HEK293 (cell line): Measurements from ENCODE around the gene TMEM220.

ENCODE experiments used
- CTCF ChIA-PET: fragments of 350-600 bp; formaldehyde crosslinking; extraction: SDS; loops from one replicate; lab custom pipeline; 2021; ENCODE audit warnings: antibody characterized with exemption; lab: Yijun Ruan, JAX
- POLR2A ChIA-PET: fragments of 300-600 bp; formaldehyde crosslinking; extraction: SDS; loops from one replicate; lab custom pipeline; 2020; ENCODE audit warnings: antibody characterized with exemption, inconsistent platforms; lab: Yijun Ruan, JAX
- H3K27ac ChIP-seq: fragments of 200-500 bp; sonication (Bioruptor generic); 2 replicates; pipeline ENCODE4 v1.5.1; 2014; ENCODE audit warnings: low read depth, low read length, control low read depth, inconsistent platforms; ENCODE audit errors: extremely low read depth
- H3K36me3 ChIP-seq, 2 experiments: fragments of 200-500 bp in 1 of 2; sonication (Bioruptor generic) in 1 of 2; 1 replicate in 1 of 2; 2 replicates in 1 of 2; pipeline ENCODE4 v1.5.1; 2014 to 2017; ENCODE audit warnings: inconsistent platforms in 2 of 2, low read length in 2 of 2; ENCODE audit not compliant: control insufficient read depth in 2 of 2, insufficient read depth in 1 of 2
- H3K4me1 ChIP-seq: fragments of 200-500 bp; sonication (Bioruptor generic); 2 replicates; pipeline ENCODE4 v1.5.1; 2014; ENCODE audit warnings: mild to moderate bottlenecking, low read length, inconsistent platforms; ENCODE audit not compliant: control insufficient read depth, insufficient read depth
- H3K4me3 ChIP-seq: 2 replicates; pipeline ENCODE4 v1.5.1; 2011; ENCODE audit warnings: low read depth, mild to moderate bottlenecking, control low read depth, low read length, moderate library complexity
- H3K9me3 ChIP-seq: fragments of 200-500 bp; sonication (Bioruptor generic); 2 replicates; pipeline ENCODE4 v1.5.1; 2014; ENCODE audit warnings: low read depth, low read length, inconsistent platforms; ENCODE audit not compliant: control insufficient read depth, insufficient read depth
- BCL11B ChIP-seq: fragments of 450-650 bp; formaldehyde crosslinking; IDR thresholded peaks from 2 replicates; pipeline ENCODE4 v1.5.1; 2016; ENCODE audit warnings: low read depth, missing biosample characterization, missing genetic modification characterization
- KLF7 ChIP-seq: fragments of 450-650 bp; formaldehyde crosslinking; IDR thresholded peaks from 2 replicates; pipeline ENCODE4 v1.5.1; 2016; ENCODE audit warnings: missing biosample characterization, missing genetic modification characterization, borderline replicate concordance
- MYNN ChIP-seq: fragments of 450-650 bp; formaldehyde crosslinking; IDR thresholded peaks from 2 replicates; pipeline ENCODE4 v1.5.1; 2016; ENCODE audit warnings: missing biosample characterization, missing genetic modification characterization, borderline replicate concordance
- PRDM1 ChIP-seq: fragments of 450-650 bp; formaldehyde crosslinking; IDR thresholded peaks from 2 replicates; pipeline ENCODE4; 2016; ENCODE audit warnings: missing biosample characterization, missing genetic modification characterization
- WT1 ChIP-seq: fragments of 450-650 bp; formaldehyde crosslinking; IDR thresholded peaks from 2 replicates; pipeline ENCODE4 v1.5.1; 2016; ENCODE audit warnings: missing biosample characterization, missing genetic modification characterization
- ZFP41 ChIP-seq: fragments of 450-650 bp; formaldehyde crosslinking; IDR thresholded peaks from 2 replicates; pipeline ENCODE4 v1.5.1; 2016; ENCODE audit warnings: missing biosample characterization, missing genetic modification characterization, borderline replicate concordance
- ZNF121 ChIP-seq: fragments of 450-650 bp; formaldehyde crosslinking; IDR thresholded peaks from 2 replicates; pipeline ENCODE4 v1.5.1; 2016; ENCODE audit warnings: missing biosample characterization, missing genetic modification characterization
- ZNF169 ChIP-seq: fragments of 450-650 bp; formaldehyde crosslinking; IDR thresholded peaks from 2 replicates; pipeline ENCODE4 v1.5.1; 2016; ENCODE audit warnings: missing biosample characterization, missing genetic modification characterization
- ZNF366 ChIP-seq: fragments of 450-650 bp; formaldehyde crosslinking; conservative IDR thresholded peaks from 2 replicates; pipeline ENCODE4 v1.5.1; 2016; ENCODE audit warnings: missing biosample characterization, missing genetic modification characterization
- ZNF596 ChIP-seq: fragments of 450-650 bp; IDR thresholded peaks from 2 replicates; pipeline ENCODE4 v1.5.0; 2018; ENCODE audit warnings: missing biosample characterization, mild to moderate bottlenecking, missing genetic modification characterization, moderate library complexity
- ZNF785 ChIP-seq: fragments of 450-650 bp; formaldehyde crosslinking; IDR thresholded peaks from 2 replicates; pipeline ENCODE4 v1.5.1; 2016; ENCODE audit warnings: missing biosample characterization, missing genetic modification characterization
- TF ChIP-seq, protein P1 (sequence below): fragments of 450-650 bp; formaldehyde crosslinking; IDR thresholded peaks from 2 replicates; pipeline ENCODE4 v1.5.1; 2017; ENCODE audit warnings: missing biosample characterization, missing genetic modification characterization
- TF ChIP-seq, protein P2 (sequence below): fragments of 450-650 bp; formaldehyde crosslinking; IDR thresholded peaks from 2 replicates; pipeline ENCODE4 v1.5.1; 2017; ENCODE audit warnings: missing biosample characterization, missing genetic modification characterization

The TMEM220 gene

DNA sequence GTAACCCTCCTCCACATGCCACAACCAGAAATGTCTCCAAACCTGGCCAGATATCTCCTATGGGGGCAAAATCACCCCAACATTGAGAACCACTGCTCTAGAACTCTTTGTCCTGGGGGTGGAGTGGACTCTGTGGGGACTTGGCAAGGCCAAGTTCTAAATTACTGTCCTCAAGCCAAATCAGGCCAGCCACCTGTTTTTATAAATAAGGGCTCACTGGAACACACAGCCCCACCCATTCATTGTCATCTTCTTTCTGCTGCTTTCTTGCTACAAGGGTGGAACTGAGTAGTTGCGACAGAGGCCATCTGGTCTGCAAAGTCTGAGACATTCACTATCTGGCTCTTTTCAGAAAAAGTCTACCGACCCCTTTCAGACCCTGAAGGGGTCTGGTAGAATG lies 26.8 kb upstream of the TMEM220 start:
- POLR2A ChIA-PET = no interaction called here

DNA sequence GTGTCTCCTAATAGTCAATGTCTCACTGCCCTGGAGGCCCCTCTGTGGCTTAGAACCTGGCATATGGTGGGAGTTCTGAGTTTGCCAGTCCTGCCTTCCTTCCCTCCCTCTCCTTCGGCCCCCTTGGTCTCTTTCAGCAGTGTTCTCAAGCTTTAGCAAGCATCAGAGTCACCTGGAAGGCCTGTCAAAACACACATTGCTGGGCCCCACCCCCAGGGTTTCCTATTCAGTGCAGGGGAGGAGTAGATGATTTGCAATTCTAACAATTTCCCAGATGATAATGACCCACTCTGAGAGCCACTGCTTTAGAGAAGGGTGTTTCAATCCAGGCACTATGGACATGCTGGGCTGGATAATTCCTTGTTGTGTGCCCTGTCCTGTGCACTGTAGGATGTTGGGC lies 26.4 kb upstream of the TMEM220 start:
- Histone ChIP-seq H3K27ac (no peak overlapping the region), H3K9me3 (no peaks in the 10 kb centered on the region), H3K4me1 (no peaks in the 10 kb centered on the region), H3K4me3 (no peak overlapping the region), H3K36me3 (no peaks in the 10 kb centered on the region)
- CTCF ChIA-PET = no interaction called here
- POLR2A ChIA-PET = no interaction called here
- TF ChIP-seq MYNN (tag by site-specific recombination) (no peak), WT1 (tag by site-specific recombination) (no peak)

More for the DNA sequence above, 26.8 kb upstream of the TMEM220 start:
- TF ChIP-seq ZFP41 (tag by site-specific recombination) (no peak), ZNF785 (tag by site-specific recombination) (no peak)
- TF ChIP-seq, protein P1, sequence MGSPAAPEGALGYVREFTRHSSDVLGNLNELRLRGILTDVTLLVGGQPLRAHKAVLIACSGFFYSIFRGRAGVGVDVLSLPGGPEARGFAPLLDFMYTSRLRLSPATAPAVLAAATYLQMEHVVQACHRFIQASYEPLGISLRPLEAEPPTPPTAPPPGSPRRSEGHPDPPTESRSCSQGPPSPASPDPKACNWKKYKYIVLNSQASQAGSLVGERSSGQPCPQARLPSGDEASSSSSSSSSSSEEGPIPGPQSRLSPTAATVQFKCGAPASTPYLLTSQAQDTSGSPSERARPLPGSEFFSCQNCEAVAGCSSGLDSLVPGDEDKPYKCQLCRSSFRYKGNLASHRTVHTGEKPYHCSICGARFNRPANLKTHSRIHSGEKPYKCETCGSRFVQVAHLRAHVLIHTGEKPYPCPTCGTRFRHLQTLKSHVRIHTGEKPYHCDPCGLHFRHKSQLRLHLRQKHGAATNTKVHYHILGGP = no peak
- CTCF ChIA-PET = interaction anchor here (1.0 kb wide), 1 partner anchor 88 kb away, joined by 4 read pairs; no protein-coding TSS in a partner anchor
- no peaks in the 10 kb centered on the region for H3K9me3 ChIP-seq
- H3K4me1 ChIP-seq = no peaks in the 10 kb centered on the region
- no peak overlapping the region for H3K4me3 ChIP-seq
- H3K36me3 ChIP-seq = no peaks in the 10 kb centered on the region
- H3K27ac ChIP-seq = no peak overlapping the region

DNA sequence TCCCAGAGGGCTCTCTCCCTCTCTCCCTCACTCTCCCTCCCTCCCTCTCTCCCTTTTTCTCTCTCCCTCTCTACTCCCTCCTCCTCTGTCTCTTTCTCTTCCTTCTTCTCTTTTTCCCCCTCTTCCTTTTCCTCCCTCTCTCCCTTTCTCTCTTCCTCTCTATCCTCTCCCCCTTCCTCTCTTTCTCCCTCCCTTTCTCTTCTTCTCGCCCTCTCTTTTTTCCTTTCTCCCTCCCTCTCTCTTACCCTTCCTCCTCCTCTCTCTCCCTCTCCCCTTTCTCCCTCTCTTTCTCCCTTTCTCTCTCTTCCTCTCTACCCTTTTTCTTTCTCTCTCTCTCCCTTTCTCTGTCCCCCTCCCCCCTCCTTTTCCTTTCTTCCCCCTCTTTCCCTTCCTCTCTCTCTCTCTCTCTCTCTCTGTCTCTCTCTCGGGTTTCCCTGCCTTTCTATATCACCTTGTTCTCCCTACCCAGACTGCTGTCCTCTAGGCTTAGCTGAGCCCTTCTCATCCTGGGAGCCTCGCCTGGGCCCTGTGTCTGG lies 25.8 kb upstream of the TMEM220 start:
- Histone ChIP-seq H3K4me1 (no peaks in the 10 kb centered on the region), H3K9me3 (no peaks in the 10 kb centered on the region), H3K27ac (no peak overlapping the region), H3K36me3 (no peaks in the 10 kb centered on the region), H3K4me3 (no peak overlapping the region)
- ChIA-PET CTCF (interaction anchor here (1.2 to 5.7 kb wide), 4 partner anchors 12 to 109 kb away, joined by 4 to 62 read pairs (median 8); no protein-coding TSS in a partner anchor), POLR2A (no interaction called here)
- TF ChIP-seq KLF7 (tag by site-specific recombination) (no peak), ZNF596 (tag by site-specific recombination) (peak; percentile 68), PRDM1 (tag by site-specific recombination) (peak; percentile 99), ZNF121 (tag by site-specific recombination) (no peak), ZNF366 (tag by site-specific recombination) (peak; percentile 81), ZNF169 (tag by site-specific recombination) (peak; percentile 84; the same call in 1 of the 2 replicates), BCL11B (tag by site-specific recombination) (no peak)
- TF ChIP-seq, protein P2, sequence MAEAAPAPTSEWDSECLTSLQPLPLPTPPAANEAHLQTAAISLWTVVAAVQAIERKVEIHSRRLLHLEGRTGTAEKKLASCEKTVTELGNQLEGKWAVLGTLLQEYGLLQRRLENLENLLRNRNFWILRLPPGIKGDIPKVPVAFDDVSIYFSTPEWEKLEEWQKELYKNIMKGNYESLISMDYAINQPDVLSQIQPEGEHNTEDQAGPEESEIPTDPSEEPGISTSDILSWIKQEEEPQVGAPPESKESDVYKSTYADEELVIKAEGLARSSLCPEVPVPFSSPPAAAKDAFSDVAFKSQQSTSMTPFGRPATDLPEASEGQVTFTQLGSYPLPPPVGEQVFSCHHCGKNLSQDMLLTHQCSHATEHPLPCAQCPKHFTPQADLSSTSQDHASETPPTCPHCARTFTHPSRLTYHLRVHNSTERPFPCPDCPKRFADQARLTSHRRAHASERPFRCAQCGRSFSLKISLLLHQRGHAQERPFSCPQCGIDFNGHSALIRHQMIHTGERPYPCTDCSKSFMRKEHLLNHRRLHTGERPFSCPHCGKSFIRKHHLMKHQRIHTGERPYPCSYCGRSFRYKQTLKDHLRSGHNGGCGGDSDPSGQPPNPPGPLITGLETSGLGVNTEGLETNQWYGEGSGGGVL (tag by site-specific recombination) = peak; percentile 36; the same call in 1 of the 2 replicates
- TF ChIP-seq, protein P1 = 0 out of 2 replicates have a peak, but pooled peaks have one; percentile 5
